OCI-LY1 (cell line): ENCODE data around the gene HIVEP1.

Source experiments
- CTCF ChIP-seq: fragments of 200-600 bp; sonication (generic), shearing (Covaris generic); IDR thresholded peaks from 2 replicates; pipeline ENCODE4 v1.5.1; 2017; ENCODE audit warnings: mild to moderate bottlenecking, antibody characterized with exemption, low read length, moderate library complexity, mixed read lengths
- EZH2 ChIP-seq: fragments of 200-600 bp; sonication (generic), shearing (Covaris generic); IDR thresholded peaks from 2 replicates; pipeline ENCODE4 v1.8.0; 2017; ENCODE audit warnings: borderline replicate concordance, mixed run types, mild to moderate bottlenecking, antibody characterized with exemption, low read length, moderate library complexity, mixed read lengths

GRCh38 chr6:12101048-12101447 lies 88.9 kb downstream of the HIVEP1 start:
- no peak for TF ChIP-seq EZH2
- no peak for TF ChIP-seq CTCF
